T47D (cell line): Measurements from ENCODE around the gene GLIS2.

Source experiments
- DNase-seq, 2 experiments: peaks; one replicate each; pipeline versions ENCODE4 v3.0.0 to v3.0.0-alpha.2; 2011 to 2012; ENCODE audit warnings: low read depth in 1 of 2, low spot score in 1 of 2
- JUND ChIP-seq: IDR thresholded peaks from 2 replicates; pipeline ENCODE4 v1.6.1; 2012; ENCODE audit warnings: low read depth
- in situ Hi-C: cut with HindIII; loops from 2 replicates; pipeline ENCODE4 v1.10.0; 2016; ENCODE audit warnings: low sequenced_read_pairs, low pct_unique_long_range_greater_than_20kb

GLIS2 gene

DNA sequence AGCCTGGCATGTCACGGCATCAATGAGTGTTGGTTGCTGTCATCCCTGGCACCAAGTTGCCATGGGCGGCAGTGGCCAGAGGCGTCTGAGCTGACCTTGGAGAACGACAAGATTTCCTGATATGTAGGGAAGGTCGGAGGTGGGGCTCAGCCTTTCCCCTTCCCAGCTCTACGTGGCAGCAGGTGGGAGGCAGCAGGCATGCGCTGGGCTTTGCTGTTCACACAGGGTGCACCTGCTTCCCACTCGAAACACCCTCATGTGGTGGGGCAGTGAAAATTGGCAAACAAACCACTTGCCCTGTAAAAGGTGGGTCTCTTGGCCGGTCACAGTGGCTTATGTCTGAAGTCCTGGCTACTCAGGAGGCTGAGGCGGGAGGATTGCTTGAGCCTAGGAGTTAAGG is 30.7 kb upstream of the GLIS2 start:
- no peak for TF ChIP-seq JUND
- no peak for DNase-seq
- in situ Hi-C loops: no loop called here

DNA sequence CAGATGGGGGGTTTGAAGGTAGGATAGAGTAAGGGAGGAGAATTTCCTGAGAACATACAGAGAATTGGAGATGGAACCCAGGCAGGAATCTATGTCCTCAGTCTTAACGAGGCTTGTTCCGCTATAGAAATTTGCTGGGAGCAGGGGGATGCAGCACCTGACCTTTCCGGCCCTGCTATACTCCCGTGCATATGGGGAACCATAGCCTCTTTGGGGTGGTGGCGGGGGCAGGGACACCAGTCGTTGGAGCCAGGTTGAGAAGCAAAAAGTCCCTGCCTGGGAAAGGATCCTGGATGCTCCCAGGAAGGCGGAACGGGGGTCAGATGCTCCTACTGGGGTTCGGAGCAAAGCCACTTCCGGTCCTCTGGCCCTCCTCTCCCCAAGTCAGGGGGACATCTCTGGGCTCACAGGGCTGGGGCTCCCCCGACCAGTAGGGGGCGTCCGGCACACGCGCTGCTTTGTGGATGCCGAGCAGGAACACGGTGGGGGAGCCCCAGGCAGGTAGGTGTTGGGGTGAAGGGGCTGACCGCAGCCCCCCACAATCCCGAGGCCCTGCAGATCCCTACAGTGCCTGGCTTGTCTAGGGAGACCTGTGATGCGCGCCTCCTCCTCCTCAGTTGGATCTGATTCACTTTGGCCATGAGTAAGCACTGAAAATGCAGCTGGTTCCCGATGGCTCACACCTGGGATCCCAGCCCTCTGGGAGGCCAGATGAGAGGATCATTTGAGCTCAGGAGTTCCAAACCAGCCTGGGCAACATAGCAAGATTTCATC is 27.5 kb upstream of the GLIS2 start:
- peak; percentile 75 to 83 for DNase-seq
- no peak for TF ChIP-seq JUND
- in situ Hi-C loops: no loop called here

DNA sequence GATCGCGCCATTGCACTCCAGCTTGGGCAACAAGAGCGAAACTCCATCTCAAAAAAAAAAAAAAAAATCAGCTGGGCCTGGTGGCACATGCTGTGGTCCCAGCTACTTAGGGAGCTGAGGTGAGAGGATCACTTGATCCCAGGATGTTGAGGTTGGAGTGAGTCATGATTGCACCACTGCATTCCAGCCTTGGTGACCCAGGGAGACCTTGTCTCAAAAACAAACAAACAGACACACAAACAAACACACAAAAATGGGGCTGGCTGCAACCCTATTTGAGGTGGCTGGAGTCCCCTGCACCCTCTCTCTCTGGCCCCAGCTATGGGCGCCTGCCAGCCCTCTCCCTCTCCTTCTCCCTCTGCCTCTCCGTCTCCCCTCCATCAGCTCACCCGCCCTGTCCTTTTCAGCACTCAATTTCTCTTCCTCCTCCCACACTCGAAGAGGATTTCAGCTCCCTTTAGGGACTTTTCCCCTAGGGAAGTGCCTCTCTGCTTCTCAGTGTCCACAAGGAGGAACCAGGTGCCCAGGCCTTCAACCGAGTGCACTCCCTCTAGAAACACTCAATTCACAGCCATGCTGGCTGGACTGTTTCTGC is 25.5 kb upstream of the GLIS2 start:
- in situ Hi-C loops: no loop called here
- DNase-seq: peak in 1 of 2 experiments; percentile 81
- no peak for TF ChIP-seq JUND

DNA sequence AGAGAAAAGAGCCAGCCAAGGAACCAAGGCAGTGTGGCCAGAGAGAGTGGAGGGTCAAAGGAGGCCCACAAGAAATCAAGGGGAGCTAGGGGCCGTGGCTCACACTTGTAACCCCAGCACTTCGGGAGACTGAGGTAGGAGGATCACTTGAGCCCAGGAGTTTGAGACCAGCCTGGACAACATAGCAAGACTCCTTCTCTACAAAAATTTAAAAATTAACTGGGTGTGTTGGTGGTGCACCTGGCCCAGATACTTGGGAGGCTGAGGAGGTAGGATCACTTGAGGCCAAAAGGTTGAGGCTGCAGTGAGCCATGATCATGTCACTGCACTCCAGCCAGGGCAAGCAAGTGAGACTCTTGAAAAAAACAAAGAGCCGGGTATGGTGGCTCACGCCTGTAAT is 24.2 kb upstream of the GLIS2 start:
- no peak for DNase-seq
- no peak for TF ChIP-seq JUND
- in situ Hi-C loops: no loop called here

DNA sequence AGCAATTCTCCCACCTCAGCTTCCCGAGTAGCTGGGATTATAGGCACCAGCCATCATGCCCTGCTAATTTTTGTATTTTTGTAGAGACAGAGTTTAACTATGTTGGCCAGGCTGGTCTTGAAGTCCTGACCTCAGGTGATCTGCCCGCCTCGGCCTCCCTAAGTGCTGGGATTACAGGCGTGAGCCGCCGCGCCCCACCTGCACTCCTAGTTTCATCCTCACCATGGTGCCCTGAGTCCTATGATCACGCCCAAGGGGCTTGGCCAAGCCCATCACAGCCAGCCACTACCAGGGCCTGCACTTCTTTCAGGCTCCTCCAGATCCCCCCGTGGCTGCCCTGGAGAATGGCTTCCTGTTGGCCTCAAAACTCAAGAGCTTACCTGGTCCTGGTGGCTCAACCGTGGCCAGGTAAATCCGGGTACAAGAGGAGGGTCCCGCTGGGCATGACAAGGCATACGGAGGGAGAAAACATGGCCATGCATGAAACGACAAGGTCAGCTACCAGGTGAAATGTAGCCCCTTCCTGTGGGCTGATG is 22.6 kb upstream of the GLIS2 start:
- in situ Hi-C loops: no loop called here
- TF ChIP-seq JUND: no peak
- no peak for DNase-seq

DNA sequence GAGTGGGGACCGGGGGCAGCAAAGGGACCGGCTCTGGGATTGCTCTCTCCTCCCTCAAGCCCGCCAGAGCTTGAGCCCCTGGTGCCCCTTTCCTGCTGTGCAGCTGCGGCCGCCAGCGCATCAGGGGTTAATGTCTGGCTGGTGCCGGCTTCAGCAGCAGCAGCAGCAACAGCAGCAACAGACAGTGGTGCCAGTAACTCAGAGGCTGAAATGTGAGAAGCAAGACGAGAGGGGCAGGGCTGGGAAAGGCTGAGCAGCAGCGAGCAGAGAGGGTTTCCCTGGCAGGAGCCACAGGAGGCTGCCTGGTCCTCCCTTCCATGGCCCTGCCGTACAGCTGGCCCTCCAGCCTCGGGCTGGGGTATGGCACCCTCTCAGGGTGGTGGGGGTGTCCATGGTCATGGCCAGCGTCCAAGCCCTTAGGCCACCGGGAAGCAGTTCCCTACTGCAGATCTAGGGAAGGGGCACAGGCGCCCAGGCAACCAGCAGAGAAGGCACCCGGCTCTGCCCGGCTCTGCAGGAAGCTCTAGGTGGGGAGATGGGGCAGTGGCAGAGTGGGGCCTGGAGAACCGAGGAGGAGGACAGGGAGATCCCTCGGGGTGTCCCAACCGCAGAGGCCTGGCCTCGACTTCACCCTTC is 21.9 kb upstream of the GLIS2 start:
- in situ Hi-C loops: no loop called here
- no peak for TF ChIP-seq JUND

DNA sequence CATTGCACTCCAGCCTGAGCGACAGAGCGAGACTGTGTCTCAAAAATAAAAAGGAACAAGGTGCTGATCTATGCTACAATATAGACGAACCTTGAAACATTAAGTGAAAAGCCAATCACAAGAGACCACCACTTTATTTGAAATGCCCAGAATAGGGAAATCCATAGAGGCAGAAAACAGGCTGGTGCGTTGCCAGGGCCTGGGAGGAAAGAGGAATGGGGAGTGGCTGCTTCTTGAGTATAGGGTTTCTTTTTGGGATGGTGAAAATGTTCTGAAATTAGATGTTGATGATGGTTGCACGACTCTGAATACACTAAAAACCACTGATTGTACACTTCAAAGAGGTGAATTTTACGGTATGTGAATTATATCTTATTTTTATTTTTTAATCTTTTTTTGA is 20.3 kb upstream of the GLIS2 start:
- in situ Hi-C loops: no loop called here
- no peak for DNase-seq
- TF ChIP-seq JUND: no peak

More for the DNA sequence above, 21.9 kb upstream of the GLIS2 start:
- DNase-seq: peak; percentile 78 to 82

DNA sequence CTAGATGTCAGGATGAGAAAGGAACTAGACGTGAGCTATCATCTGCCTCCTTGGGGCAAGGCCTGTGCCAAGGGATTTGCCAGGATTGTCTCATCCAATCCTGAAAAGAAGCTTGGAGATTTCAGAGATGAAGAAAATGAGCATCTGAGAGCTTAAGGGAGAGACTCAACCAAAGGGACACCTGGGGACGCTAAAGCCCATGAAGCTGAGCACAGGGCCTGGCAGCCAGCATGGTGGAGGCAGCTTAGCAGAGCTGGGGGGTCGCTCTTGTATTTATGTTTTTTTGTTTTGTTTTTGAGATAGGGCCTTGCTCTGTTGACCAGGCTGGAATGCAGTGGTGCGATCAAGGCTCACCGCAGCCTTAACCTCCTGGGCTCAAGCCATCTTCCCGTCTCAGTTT is 18.4 kb upstream of the GLIS2 start:
- in situ Hi-C loops: no loop called here

DNA sequence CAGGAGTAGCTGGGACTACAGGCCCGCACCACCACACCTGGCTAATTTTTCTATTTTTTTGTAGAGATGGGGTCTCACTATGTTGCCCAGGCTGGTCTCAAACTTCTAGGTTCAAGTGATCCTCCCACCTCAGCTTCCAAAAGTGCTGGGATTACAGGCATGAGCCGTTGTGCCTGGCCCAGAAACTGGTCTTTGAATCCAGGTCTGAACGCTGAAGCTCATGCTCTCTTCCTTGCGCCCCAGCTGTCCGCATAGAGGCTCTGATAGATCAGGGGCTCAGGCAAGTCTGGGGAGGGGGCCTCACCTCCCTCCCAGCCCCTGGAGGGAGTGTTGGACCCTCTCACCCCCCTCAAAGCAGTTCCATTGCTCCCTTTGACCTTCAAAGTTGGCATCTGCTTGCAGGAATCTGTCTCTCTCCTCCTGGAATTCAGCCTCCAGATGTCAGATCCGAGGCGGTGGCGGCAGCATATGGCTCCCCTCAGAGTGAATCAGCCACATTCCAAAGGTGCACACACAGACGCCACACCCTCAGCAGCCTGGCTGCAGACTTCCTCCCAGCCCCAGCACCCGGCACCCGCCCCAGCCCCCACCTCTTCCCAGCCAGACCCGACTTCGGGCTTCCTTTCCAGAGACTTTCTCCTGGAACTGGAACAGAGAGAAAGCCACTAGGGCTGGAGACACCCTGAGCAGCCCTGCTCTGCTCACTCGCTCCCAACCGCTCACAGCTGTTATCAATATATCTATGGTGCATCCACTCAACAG is 16.9 kb upstream of the GLIS2 start:
- DNase-seq: peak in 1 of 2 experiments; percentile 60
- no peak for TF ChIP-seq JUND
- in situ Hi-C loops: no loop called here

More for the DNA sequence above, 18.4 kb upstream of the GLIS2 start:
- no peak for DNase-seq
- no peak for TF ChIP-seq JUND

DNA sequence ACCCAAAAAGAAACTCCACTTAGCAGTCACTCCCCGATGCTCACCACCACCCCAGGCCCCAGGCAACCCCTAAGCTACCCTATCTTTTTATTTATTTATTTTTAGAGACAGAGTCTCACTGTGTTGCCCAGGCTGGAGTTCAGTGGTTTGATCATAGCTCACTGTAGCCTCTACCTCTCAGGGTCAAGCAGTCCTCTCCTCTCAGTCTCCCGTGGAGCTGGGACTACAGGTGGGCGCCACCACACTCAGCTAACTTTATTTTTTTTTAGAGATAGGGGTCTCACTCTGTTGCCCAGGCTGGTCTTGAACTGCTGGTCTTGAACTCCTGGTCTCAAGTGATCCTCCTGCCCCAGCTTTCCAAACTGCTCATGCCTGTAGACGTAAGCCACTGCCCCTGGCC is 14.7 kb upstream of the GLIS2 start:
- in situ Hi-C loops: no loop called here
- DNase-seq: no peak
- no peak for TF ChIP-seq JUND

DNA sequence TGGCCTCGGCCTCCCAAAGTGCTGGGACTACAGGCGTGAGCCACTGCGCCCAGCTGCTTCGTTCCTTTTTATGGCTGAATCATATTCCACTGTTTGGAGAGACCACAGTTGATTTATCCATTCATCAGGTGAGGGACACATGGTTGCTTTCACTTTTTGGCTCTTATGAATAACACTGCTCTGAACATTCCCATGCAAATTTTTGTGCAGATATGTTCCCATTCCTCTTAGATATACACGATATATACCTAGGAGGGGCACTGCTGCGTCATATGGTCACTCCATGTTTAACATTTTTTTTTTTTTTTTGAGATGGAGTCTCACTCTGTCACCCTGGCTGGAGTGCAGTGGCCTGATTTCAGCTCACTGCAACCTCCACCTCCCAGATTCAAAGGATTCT is 13.9 kb upstream of the GLIS2 start:
- no peak for TF ChIP-seq JUND
- no peak for DNase-seq
- in situ Hi-C loops: no loop called here

DNA sequence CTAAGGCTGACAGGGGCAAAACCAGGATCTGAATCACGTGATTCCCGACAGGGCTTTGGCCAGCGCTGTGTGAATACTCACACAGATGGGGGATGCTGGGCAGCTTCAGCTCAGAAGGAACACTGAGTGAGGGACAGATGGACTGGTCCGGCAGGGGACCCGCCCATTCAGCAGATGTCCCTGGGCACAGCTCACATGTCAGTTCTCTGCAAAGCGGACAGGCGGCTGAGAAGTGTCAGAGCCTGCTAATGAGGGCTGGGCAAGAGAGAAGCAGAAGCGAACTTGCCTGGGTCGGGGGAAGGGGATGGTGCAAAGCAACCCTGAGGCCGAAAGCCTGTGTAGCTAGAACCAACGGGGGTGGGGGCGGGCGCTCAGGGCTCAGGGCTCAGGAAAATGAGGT is 11.9 kb upstream of the GLIS2 start:
- no peak for DNase-seq
- in situ Hi-C loops: no loop called here
- no peak for TF ChIP-seq JUND
